WI38 (cell line): ENCODE results near the gene MACROD2.
"Not testable (repeated sequence)": the region's sequence is repeated elsewhere in the genome, so short reads cannot be mapped to it uniquely, and the experiment has no call there.

Experiments
- H3K4me3 ChIP-seq: 2 replicates; pipeline ENCODE4 v1.5.1; 2011; ENCODE audit warnings: low read depth, mild to moderate bottlenecking, control low read depth, low read length
- CTCF ChIP-seq: IDR thresholded peaks from 2 replicates; pipeline ENCODE4 v1.5.1; 2012; ENCODE audit warnings: low read depth, mild to moderate bottlenecking, control low read depth, low read length

The MACROD2 gene

DNA sequence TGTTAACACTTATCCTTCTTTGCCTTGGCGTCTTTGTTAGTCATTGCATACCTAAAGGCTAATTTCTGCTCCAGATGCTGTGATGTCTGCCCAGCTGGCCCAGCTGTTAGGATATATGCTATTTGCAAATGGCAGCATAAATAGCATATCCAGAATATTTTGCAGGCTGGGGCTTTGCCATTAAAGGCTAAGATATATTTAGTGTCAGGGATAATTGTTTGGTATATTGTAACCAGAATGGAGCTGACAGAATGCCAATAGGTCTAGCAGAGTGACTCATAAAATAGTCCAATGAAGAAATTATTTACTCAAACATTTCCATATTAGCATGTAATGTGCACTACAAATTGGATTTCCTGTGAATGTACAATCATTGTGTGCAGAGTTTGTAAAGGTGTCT, 926.2 kb downstream of the MACROD2 start:
- H3K4me3 ChIP-seq = no peak overlapping the region
- TF ChIP-seq CTCF = no peak

- H3K4me3 ChIP-seq = no peak overlapping the region
- no peak for TF ChIP-seq CTCF
Measured at GRCh38 chr20:14922503-14923267, 927.4 kb downstream of the MACROD2 start.

DNA sequence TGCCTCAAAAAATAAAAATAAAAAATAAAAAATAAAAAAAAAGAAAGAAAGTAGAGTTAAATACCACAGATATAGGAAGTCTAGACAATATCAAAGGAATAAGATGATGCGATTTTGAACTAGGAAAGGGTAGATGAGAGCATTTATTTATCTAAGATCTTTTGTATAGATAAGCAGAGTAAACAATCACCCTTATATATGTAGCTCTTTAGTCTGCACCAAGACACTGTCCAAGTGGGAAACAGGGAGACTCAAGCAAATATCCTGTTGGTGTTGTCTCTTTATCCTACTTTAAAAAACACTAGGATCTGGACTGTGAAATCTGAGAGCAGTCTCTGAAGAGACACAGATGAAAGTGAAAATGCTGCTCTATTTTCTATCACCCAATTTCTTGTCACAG, 929.1 kb downstream of the MACROD2 start:
- no peak for TF ChIP-seq CTCF
- no peak overlapping the region for H3K4me3 ChIP-seq

- H3K4me3 ChIP-seq = no peak overlapping the region
- no peak for TF ChIP-seq CTCF
Measured at GRCh38 chr20:14925300-14925699, 930.0 kb downstream of the MACROD2 start.

GRCh38 chr20:14926436-14926835, 931.1 kb downstream of the MACROD2 start:
- not testable (repeated sequence) for H3K4me3 ChIP-seq

- TF ChIP-seq CTCF = no peak
- H3K4me3 ChIP-seq = no peak overlapping the region
Measured at GRCh38 chr20:14928083-14928482, 932.8 kb downstream of the MACROD2 start.

DNA sequence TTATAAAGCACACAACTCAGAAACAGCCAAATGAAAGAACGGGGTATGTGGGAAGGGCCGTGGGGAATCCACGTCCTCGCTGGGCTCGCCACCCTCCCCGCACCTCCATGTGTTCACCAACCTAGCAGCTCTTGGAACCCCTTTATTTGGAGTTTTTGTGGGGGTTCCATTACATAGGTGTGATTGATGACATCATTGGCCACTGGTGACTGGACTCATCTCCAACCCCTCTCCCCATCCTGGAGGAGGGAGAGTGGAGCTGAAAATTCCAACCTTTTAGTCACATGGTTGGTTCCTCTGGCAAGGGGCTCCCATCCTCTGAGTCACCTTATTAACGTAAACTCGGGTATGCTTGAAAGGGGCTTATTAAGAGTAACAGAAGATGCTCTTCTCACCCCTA, 934.1 kb downstream of the MACROD2 start:
- no peak for TF ChIP-seq CTCF
- no peak overlapping the region for H3K4me3 ChIP-seq

DNA sequence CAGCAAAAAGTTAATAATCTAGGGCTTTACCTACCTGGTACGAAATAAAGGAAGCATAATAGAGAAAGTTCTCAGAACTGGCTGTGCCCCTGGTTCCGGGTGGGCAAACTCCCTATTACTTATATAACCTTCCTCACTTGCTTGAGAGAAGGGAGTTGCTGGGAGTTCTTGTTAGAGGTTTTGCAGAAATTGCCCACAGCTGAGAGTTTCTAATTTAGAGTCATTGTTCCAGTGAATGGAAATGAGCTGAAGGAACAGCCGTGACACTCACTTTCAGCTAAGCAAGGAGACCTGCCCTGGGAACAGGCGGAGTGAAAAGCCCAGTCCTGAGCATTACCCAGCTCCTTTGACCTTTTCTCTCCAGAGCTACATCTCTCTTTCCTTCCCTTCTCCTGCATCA, 936.7 kb downstream of the MACROD2 start:
- no peak for TF ChIP-seq CTCF
- no peak overlapping the region for H3K4me3 ChIP-seq
